ENCODE measurements around the gene RALGDS. TPM values are rescaled to one million over a fixed set of nuclear protein-coding genes. Genes with fewer than 3 reads are reported as not detected.

Gene RALGDS
- total RNA-seq, 2 donors from 2014 or later = 28.0 to 30.7 TPM

- Mint-ChIP-seq H3K9me3 (no peaks in the 10 kb centered on the region), H3K27ac (no peak overlapping the region), H3K4me1 (no peaks in the 10 kb centered on the region), H3K27me3 (ENCODE audit: insufficient read depth) (no peaks in the 10 kb centered on the region), H3K36me3 (ENCODE audit: low read depth) (peaks cover 56% of the 10 kb centered on the region), H3K4me3 (no peak overlapping the region)
- no peaks in the 10 kb centered on the region for H3K27me3 ChIP-seq (ENCODE audit: control insufficient read depth, insufficient read depth, low read length, poor library complexity, severe bottlenecking)
- peaks cover 52% of the 10 kb centered on the region for H3K36me3 ChIP-seq (ENCODE audit: control insufficient read depth, insufficient read depth, low read length)
- H3K9ac ChIP-seq (ENCODE audit: extremely low read depth, low read length, poor library complexity, severe bottlenecking) = no peak overlapping the region
- H3K27ac ChIP-seq (ENCODE audit: low read depth, low read length) = no peak overlapping the region
- no peak for TF ChIP-seq CTCF (conservative IDR thresholded peaks at IDR 0.05)
- H3K4me1 ChIP-seq (ENCODE audit: control insufficient read depth, insufficient read depth, low read length) = no peaks in the 10 kb centered on the region
- 82% methylated on average over 7 of the region's 7 CpGs; no CpG with 5 or more reads in 1 of the 2 experiments for WGBS, 2 experiments (ENCODE audit: insufficient coverage in 1 of 2, insufficient read length in 1 of 2)
- H3K9me3 ChIP-seq (ENCODE audit: control insufficient read depth, low read length) = no peaks in the 10 kb centered on the region
- no peak overlapping the region for H3K4me3 ChIP-seq (ENCODE audit: low read length)
- DNase-seq = no peak
Measured at GRCh38 chr9:133105461-133105770, 15.6 kb downstream of the RALGDS start.

- Mint-ChIP-seq H3K4me3 (no peak overlapping the region), H3K27ac (no peak overlapping the region), H3K9me3 (no peaks in the 10 kb centered on the region), H3K27me3 (ENCODE audit: insufficient read depth) (no peaks in the 10 kb centered on the region), H3K4me1 (no peaks in the 10 kb centered on the region), H3K36me3 (ENCODE audit: low read depth) (peaks cover 51% of the 10 kb centered on the region)
- peaks cover 53% of the 10 kb centered on the region for H3K36me3 ChIP-seq (ENCODE audit: control insufficient read depth, insufficient read depth, low read length)
- no peak for TF ChIP-seq CTCF (conservative IDR thresholded peaks at IDR 0.05)
- WGBS, 2 experiments (ENCODE audit: insufficient coverage in 1 of 2, insufficient read length in 1 of 2) = 94 to 97% methylated on average over 9 to 15 of the region's 15 CpGs
- no peak overlapping the region for H3K9ac ChIP-seq (ENCODE audit: extremely low read depth, low read length, poor library complexity, severe bottlenecking)
- H3K4me3 ChIP-seq (ENCODE audit: low read length) = no peak overlapping the region
- no peaks in the 10 kb centered on the region for H3K4me1 ChIP-seq (ENCODE audit: control insufficient read depth, insufficient read depth, low read length)
- H3K27me3 ChIP-seq (ENCODE audit: control insufficient read depth, insufficient read depth, low read length, poor library complexity, severe bottlenecking) = no peaks in the 10 kb centered on the region
- no peak for DNase-seq
- H3K9me3 ChIP-seq (ENCODE audit: control insufficient read depth, low read length) = no peaks in the 10 kb centered on the region
- no peak overlapping the region for H3K27ac ChIP-seq (ENCODE audit: low read depth, low read length)
Measured at GRCh38 chr9:133104718-133105460, 16.2 kb downstream of the RALGDS start.

GRCh38 chr9:133103987-133104505 lies 17.0 kb downstream of the RALGDS start:
- Histone ChIP-seq H3K9me3 (ENCODE audit: control insufficient read depth, low read length) (no peaks in the 10 kb centered on the region), H3K27me3 (ENCODE audit: control insufficient read depth, insufficient read depth, low read length, poor library complexity, severe bottlenecking) (no peaks in the 10 kb centered on the region), H3K36me3 (ENCODE audit: control insufficient read depth, insufficient read depth, low read length) (peaks cover 46% of the 10 kb centered on the region), H3K4me3 (ENCODE audit: low read length) (no peak overlapping the region), H3K9ac (ENCODE audit: extremely low read depth, low read length, poor library complexity, severe bottlenecking) (no peak overlapping the region), H3K4me1 (ENCODE audit: control insufficient read depth, insufficient read depth, low read length) (no peaks in the 10 kb centered on the region), H3K27ac (ENCODE audit: low read depth, low read length) (no peak overlapping the region)
- DNase-seq = no peak
- H3K27ac Mint-ChIP-seq = no peak overlapping the region
- no peak overlapping the region for H3K4me3 Mint-ChIP-seq
- no peak for TF ChIP-seq CTCF (conservative IDR thresholded peaks at IDR 0.05)
- H3K4me1 Mint-ChIP-seq = no peaks in the 10 kb centered on the region
- H3K27me3 Mint-ChIP-seq (ENCODE audit: insufficient read depth) = no peaks in the 10 kb centered on the region
- WGBS, 2 experiments (ENCODE audit: insufficient coverage in 1 of 2, insufficient read length in 1 of 2) = 87 to 90% methylated on average over 6 to 12 of the region's 12 CpGs
- peaks cover 51% of the 10 kb centered on the region for H3K36me3 Mint-ChIP-seq (ENCODE audit: low read depth)
- H3K9me3 Mint-ChIP-seq = no peaks in the 10 kb centered on the region
